Bone marrow (tissue), 2 donors: ENCODE data around the gene ABHD4.
"Not testable (repeated sequence)": the region's sequence is repeated elsewhere in the genome, so short reads cannot be mapped to it uniquely, and the experiment has no call there.

ENCODE experiments used
- DNase-seq, 2 donors: peaks; one replicate each; lab custom pipeline; 2025; lab: John Stamatoyannopoulos, UW

Gene ABHD4

GRCh38 chr14:22561661-22562579 is 36.2 kb upstream of the ABHD4 start:
- DNase-seq = no peak

DNA sequence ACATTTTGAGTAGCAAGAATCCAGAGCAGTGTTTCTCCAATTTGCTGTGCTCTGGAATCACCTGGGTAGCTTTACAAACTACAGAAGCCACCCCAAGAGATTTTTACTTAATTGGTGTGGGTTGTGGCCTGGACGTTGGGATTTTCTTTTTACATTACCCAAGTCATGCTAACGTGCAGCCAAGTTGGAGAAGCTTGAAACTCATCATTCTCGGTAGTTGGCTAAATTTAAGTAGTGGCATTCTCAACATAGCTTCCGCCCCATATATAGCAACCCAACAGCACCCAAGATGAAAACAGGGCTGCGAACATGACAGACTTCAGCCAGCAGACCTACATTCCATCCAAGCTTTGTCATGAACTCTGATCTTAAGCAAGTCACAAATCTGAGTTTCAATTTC is 34.1 kb upstream of the ABHD4 start:
- no peak for DNase-seq

- no peak for DNase-seq
Observed at GRCh38 chr14:22564463-22564862, 33.6 kb upstream of the ABHD4 start.

DNA sequence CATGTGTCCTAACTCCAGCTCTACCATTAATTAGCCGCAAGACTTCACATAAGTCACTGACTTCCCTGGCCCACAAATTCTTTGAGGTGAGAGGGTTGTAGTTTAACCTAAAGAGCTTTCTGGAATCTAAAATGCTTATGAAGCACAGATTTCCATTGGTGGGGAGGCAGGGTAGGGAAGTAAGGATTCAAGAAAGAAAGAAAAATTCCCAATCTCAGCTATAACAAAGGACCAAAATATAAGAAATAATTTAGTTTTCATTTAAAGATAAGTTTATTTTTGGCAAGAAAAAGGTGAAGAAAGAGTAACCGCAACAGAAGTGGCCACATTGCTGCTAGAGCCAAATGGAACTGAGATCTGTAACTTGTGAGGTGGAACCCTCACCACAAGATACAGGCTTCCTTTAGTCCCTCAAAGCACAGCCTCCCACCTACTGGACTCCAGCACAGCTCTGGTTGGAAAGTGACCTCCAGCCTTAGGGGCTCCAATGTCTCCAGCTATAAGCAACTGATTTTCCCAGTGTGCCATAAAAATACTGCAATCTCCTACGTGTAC is 32.6 kb upstream of the ABHD4 start:
- DNase-seq = no peak

GRCh38 chr14:22566266-22566665 is 31.8 kb upstream of the ABHD4 start:
- not testable (repeated sequence) for DNase-seq

DNA sequence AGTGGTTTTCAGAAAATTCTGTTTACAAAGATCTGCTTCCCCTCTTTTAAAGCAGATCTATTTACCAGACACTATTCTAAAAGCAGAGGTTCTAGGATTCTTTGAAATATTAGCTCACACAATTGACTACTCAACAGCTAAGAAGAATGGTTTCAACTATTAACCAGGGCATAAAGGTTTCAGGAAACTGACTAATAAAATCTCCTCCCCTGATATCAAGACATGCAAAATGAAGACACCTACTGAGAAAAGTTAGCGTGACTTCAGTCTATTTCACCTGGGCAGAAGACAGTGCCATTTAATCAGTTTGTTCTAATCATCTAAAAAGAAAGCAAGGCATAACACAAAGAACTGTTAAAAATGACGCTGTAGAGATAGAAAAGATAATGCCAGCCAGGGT is 31.3 kb upstream of the ABHD4 start:
- DNase-seq = no peak

DNA sequence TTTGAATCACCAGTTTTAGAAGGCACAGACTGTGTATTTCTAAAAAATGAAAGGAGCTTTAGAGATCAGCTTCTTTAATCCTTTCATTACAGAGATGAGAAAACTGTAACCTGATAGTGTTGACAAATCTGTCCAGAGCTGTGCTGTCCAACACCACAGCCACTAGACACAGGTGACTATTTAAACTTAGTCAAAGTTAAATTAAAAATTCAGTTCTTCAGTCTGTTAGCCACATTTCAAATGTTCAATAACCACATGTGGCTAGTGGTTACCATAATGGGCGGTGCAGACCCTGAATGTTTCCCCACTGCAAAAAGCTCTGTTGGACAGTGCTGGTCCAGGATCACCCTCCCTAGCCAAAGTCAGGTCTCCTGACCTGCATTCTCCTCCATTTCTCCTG is 30.7 kb upstream of the ABHD4 start:
- DNase-seq = no peak

DNA sequence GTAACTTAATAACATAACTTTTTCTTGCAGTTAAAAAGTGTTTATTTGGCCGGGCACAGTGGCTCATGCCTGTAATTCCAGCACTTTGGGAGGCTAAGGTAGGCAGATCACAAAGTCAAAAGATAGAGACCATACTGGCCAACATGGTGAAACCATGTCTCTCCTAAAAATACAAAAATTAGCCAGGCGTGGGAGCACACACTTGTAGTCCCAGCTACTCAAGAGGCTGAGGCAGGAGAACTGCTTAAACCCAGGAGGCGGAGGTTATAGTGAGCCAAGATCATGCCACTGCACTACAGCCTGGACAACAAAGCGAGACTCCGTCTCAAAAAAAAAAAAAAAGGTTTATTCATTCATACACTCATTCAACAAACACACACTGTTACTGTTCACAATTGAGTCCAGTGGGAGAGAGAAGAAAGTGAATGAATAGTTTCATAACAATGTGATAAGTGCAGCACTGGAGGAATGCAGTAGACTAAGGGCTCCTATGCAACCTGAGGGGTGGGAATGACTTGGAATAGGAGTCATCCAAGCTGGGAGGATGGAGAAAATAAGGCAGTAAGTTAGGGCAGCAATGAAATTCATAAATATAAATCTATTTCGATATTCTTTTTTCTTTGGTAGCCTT is 28.9 kb upstream of the ABHD4 start:
- DNase-seq = no peak

DNA sequence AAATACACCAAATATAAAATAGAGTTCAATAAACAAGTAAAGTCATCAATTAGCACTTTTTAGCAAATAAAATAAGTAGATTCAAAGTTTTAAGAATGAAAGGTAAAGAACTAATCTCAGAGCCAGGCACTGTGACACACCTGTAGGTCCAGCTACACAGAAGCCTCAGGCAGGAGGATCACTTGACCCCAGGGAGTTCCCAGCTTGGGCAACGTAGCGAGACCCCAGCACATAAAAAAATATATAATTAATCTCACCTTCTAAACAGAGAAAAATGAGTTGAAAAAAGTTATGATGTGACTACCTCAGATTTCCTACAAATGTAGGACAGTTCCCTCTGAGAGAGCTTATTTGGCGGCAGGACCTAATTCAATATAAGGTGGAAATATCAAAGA is 28.4 kb upstream of the ABHD4 start:
- DNase-seq = no peak

- peak in 1 of 2 donors; percentile 98 for DNase-seq
Observed at GRCh38 chr14:22570132-22570949, 27.8 kb upstream of the ABHD4 start.

- no peak for DNase-seq
Observed at GRCh38 chr14:22572562-22573058, 25.5 kb upstream of the ABHD4 start.

- DNase-seq = no peak
Observed at GRCh38 chr14:22573804-22574203, 24.3 kb upstream of the ABHD4 start.

DNA sequence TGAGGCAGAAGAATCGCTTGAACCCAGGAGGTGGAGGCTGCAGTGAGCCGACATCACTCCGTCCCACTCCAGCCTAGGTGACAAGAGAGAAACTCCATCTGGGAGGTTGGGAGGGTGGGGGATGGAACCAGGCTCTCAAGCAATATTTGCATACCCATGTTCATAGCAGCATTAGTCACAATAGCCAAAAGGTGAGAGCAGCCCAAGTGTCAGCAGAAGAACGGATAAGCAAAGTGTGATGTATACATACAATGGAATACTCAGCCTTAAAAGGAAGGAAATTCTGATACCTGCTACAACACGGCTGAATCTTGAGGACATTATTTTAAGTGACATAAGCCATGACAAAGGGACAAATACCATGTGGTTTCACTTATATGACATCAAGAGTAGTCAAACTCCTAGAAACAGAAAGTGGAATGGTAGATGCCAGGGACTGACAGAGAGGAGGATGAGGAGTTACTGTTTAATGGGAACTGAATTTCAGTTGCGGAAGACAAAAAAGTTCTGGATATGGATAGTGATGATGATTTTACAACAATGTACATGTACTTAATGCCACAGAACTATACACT is 20.7 kb upstream of the ABHD4 start:
- DNase-seq = no peak

DNA sequence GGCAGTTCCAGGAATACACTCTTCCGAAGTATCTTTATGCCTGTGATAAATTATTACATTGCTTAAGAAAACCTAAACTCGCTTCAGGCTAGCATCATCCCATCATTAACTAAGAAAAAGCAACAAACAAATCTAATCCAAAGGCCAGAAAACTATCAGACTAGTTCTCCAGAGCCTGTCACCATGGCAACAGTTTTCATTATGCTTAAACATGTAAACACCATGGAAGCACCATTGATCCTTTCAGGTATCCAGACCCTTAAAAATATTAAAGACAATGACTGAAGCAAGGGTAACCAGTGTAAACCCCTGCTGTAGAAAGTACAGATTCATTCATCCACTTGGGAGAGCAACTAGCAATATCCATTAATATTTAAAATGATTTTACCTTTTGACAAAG is 18.9 kb upstream of the ABHD4 start:
- DNase-seq = no peak

- no peak for DNase-seq
Observed at GRCh38 chr14:22579881-22580280, 18.2 kb upstream of the ABHD4 start.

GRCh38 chr14:22580625-22581024 is 17.5 kb upstream of the ABHD4 start:
- DNase-seq = no peak

DNA sequence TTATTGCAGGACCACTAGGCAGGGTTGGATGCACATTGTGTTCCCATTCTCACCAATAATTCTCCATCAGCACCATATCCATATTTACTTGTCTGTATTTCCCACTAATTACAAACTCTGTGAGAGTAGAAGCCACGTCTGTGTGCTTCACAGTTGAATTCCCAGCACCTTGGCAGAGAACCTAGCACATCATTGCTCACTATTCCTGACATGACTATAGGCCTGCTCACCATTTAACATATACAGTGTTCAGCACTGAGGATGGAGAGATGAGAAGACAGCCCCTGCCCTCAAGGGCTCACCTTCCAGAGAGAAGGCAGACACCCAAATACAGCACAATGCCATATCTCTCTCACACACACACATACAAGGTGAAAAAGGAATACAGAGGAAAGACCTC is 14.1 kb upstream of the ABHD4 start:
- DNase-seq = no peak

DNA sequence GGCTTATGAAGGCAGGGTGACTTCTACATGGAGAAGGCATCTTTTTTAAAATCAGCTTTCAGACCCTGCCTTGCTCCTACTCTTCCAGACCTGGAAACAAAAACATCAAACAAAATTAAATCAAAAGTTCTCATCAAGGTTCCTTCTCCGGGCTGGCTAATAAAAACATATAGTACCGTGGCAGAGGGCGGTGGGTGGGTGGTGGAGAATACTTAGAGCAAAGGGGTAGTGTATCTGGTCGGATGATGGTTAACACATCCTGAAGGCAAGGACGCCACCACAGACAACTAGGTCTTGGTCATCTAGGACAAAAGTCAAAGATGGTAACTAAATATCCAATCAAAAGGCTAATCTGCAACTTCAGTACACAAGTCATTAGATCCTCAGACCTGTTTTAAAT is 10.9 kb upstream of the ABHD4 start:
- DNase-seq = no peak

- DNase-seq = not testable (repeated sequence)
Observed at GRCh38 chr14:22587677-22588422, 10.2 kb upstream of the ABHD4 start.

GRCh38 chr14:22588526-22589095 is 9.5 kb upstream of the ABHD4 start:
- DNase-seq = no peak
